HG02588 (cell line): ENCODE data around the gene COPS2.
"Not testable (repeated sequence)": the region's sequence is repeated elsewhere in the genome, so short reads cannot be mapped to it uniquely, and the experiment has no call there.

Experiments used
- ATAC-seq: cut with Tn5 transposase; IDR thresholded peaks from one replicate; pipeline ENCODE4 v1.9.1; 2021; ENCODE audit warnings: mild to moderate bottlenecking, moderate library complexity; ENCODE audit not compliant: unreplicated experiment

The COPS2 gene

DNA sequence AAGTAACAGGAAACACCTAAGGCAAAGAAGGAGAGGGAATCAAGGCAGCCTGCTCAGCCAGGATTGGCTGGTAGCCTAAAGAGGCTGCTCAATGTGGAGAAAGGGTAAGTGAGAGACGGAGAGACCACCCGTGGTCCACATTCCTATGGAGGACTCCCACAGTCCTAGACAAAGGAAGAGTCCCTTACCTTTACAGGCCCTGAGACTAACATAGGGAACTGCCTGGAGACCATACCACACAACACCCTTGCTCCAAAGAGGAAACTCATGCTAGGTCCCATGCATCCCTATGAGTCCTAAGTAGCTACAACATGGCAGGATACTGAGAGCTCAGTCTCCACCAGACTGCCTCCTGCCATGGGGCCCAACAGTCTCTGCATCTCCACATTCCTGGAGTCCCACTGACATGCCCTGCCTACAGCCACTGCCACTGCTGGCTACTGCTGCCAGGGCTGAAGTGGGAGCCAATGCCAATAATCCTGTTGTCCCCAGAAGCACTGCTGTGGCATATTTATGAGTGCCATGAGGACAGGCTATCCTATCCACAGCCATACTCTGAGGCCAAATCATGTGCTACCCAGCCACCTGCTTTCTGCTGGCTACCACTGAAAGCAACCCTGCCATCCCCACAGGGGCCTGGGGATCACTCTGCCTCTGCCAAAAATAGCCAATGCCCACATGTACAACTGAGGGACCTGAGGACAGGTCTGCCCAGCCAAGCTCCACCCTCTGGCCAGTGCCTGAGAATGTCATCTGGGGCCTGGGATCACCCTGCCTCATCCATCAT lies 45.0 kb downstream of the COPS2 start:
- ATAC-seq = no peak

DNA sequence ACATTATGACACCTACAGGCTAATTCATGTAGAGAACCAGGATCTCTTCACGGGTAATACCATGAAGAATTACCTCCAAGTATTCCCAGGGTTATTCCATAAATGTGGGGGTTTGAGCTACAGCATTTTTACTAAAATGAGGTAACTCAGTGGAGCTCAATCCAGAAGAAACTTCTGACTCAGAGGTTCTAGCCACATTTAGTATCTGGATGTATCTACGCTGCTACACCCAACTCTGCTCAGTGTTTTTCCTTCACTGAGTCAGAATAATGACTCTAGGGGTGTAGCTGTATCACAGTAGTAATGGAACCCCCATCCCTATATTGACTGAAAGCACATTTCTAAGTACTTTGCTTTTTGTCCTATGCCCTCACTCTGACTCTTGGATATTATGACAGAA lies 52.4 kb downstream of the COPS2 start:
- ATAC-seq = no peak

- ATAC-seq = no peak
Observed at GRCh38 chr15:49101536-49101935, 53.9 kb downstream of the COPS2 start.

- ATAC-seq = no peak
Observed at GRCh38 chr15:49096090-49096750, 59.2 kb downstream of the COPS2 start.

DNA sequence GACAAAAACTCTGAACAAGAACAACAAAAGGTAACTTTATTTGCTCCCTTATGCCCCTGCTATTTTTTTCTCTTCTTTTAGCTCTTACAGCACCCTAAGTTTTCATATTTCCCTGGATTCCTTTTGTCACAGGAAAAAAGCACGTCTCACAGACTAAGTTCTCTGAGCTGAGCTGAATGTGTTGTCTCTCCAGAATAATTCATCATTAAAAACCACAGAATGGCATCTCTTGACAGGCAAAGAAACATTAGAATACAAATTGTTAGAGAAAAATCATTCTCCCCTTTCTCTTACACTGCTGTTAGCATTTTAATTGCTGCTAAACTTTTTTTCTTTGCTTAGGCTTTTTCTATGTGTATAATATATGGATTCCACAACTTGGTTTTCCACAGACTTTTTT lies 60.5 kb downstream of the COPS2 start:
- no peak for ATAC-seq

GRCh38 chr15:49093252-49094105 lies 61.9 kb downstream of the COPS2 start:
- ATAC-seq = no peak

- ATAC-seq = no peak
Observed at GRCh38 chr15:49088996-49089395, 66.4 kb downstream of the COPS2 start.

- no peak for ATAC-seq
Observed at GRCh38 chr15:49085696-49086459, 69.5 kb downstream of the COPS2 start.

- no peak for ATAC-seq
Observed at GRCh38 chr15:49084285-49084570, 71.2 kb downstream of the COPS2 start.

GRCh38 chr15:49083401-49084284 lies 71.8 kb downstream of the COPS2 start:
- ATAC-seq = no peak

DNA sequence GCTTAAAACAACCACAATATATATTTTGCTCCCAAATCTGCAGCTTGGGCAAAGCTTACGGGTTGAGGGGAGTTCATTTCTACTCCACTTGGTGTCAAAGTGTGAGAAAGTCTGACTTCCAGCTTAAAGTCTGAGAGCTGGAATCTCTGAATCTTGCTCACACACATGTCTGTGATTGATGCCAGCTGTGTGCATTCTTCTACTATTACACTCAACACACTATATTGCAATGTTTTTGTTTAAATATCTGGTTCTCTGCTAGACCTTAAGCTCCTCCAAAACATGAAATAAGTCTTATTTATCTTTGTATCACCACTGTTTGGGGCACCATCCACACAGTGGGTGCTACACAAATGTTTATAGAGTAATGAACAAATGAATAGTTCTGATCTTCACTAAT lies 72.4 kb downstream of the COPS2 start:
- ATAC-seq = no peak

GRCh38 chr15:49079340-49080039 lies 75.9 kb downstream of the COPS2 start:
- ATAC-seq = no peak

GRCh38 chr15:49075881-49076280 lies 79.5 kb downstream of the COPS2 start:
- no peak for ATAC-seq

DNA sequence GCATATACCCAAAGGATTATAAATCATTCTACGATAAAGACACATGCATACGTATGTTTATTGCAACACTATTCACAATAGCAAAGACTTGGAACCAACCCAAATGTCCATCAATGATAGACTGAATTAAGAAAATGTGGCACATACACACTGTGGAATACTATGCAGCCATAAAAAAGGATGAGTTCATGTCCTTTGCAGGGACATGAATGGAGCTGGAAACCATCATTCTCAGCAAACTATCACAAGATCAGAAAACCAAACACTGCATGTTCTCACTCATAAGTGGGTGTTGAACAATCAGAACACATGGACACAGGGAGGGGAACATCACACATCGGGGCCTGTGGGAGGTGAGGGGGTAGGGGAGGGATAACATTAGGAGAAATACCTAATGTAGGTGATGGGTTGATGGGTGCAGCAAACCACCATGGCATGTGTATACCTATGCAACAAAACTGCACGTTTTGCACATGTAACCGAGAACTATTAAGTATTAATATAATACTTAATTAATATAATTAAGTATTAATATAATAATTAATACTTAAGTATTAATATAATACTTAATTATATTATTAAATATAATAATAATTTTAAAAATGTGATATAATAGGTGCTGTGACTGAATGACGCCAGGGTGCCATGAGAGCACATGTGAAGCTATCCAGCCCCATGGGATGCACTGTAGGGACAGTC lies 80.7 kb downstream of the COPS2 start:
- ATAC-seq = not testable (repeated sequence)
